Fibroblast of mammary gland (primary cell): ENCODE measurements around the gene ZBTB42.

Experiments
- DNase-seq: peaks from one replicate; pipeline ENCODE4 v3.0.0-alpha.2; 2010; ENCODE audit warnings: low read depth
- H3K4me3 ChIP-seq: 2 replicates; pipeline ENCODE4 v1.5.1; 2011; ENCODE audit warnings: low read depth, mild to moderate bottlenecking, low read length, moderate library complexity; ENCODE audit not compliant: control insufficient read depth
- TF ChIP-seq, protein P1 (sequence below): conservative IDR thresholded peaks from 2 replicates; pipeline ENCODE4 v1.5.1; 2011; ENCODE audit warnings: low read depth, low read length, inconsistent platforms; ENCODE audit not compliant: control insufficient read depth, insufficient read depth

The ZBTB42 gene

DNA sequence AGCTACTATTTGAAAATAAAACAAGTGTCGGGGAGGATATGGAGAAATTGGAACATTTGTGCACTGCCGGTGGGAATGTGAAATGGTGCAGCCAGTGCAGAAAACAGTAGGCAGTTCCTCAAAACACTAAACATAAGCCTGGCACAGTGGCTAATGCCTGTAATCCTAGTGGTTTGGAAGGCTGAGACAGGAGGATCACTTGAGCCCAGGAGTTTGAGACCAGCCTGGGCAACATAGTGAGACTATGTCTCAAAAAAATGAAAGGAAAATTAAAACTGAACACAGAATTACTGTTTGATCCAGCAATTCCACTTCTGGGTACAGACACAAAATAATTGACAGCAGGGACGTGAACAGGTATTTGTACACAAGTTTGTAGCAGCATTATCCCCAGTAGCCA is 35.4 kb upstream of the ZBTB42 start:
- H3K4me3 ChIP-seq: no peak overlapping the region
- TF ChIP-seq, protein P1, sequence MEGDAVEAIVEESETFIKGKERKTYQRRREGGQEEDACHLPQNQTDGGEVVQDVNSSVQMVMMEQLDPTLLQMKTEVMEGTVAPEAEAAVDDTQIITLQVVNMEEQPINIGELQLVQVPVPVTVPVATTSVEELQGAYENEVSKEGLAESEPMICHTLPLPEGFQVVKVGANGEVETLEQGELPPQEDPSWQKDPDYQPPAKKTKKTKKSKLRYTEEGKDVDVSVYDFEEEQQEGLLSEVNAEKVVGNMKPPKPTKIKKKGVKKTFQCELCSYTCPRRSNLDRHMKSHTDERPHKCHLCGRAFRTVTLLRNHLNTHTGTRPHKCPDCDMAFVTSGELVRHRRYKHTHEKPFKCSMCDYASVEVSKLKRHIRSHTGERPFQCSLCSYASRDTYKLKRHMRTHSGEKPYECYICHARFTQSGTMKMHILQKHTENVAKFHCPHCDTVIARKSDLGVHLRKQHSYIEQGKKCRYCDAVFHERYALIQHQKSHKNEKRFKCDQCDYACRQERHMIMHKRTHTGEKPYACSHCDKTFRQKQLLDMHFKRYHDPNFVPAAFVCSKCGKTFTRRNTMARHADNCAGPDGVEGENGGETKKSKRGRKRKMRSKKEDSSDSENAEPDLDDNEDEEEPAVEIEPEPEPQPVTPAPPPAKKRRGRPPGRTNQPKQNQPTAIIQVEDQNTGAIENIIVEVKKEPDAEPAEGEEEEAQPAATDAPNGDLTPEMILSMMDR: no peak
- DNase-seq: no peak

DNA sequence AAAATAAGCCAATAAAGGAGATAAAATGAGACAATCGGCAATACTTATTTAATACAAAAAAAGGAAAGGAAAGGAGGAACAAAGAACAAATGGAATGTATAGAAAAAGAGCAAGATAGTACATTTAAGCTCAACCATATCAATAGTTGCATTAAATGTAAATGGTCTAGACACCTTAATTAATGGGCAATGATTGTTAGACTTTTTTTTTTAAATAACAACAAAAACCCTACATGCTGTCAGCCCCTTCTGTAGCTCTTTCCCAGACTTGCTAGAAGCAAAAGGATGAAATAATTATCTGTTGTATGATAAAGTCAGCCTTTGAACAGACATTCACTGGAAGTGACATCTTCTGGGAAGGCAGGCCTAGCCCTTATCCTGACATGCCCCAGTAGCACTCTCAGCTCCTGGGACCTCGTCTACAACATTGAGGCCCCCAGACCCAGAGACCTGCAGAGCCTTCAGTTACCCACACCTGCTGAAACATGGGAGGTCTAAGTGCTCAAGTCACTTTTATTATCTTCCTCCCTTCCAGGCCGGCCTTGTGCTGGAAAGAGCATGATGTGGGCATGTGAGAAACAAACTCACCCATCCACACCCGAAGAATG is 34.5 kb upstream of the ZBTB42 start:
- no peak overlapping the region for H3K4me3 ChIP-seq
- DNase-seq: no peak
- TF ChIP-seq, protein P1: no peak

DNA sequence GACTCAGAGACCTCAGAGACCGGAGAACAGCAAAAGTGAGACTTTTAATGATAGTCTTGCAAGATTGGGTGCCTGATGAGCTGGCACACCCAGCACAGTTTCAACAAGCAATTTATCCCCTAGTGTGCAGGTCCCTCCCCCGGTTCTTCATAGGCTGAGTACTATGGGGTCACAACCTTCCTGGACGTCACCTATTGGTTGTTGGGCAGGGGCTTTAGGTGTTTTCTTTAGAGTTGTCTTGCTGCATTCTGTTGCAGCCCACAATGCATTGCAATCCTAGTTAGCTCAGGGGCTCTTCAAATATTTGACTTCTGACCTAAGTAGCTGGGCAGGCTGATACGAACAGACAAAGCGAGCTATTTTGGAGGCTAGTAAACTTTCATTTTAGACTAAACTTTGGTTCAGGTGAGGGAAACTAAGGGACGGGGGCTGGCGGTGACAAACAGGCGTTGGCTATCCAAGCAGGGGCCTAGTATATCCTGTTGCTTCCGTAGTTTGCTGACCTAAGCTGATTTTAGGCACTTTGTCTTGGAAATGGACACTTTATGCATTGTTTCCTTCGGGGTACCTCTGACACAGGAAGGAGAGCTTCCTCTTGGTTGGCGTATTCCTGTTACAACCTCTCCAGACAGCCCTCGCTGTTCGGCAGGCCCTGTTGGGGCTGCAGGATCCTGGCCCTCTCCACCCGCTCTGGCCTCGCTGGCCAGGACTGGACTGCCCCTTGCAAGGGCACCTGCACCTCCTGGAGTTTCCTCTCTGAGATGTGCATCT is 33.9 kb upstream of the ZBTB42 start:
- TF ChIP-seq, protein P1: no peak
- no peak for DNase-seq
- no peak overlapping the region for H3K4me3 ChIP-seq

DNA sequence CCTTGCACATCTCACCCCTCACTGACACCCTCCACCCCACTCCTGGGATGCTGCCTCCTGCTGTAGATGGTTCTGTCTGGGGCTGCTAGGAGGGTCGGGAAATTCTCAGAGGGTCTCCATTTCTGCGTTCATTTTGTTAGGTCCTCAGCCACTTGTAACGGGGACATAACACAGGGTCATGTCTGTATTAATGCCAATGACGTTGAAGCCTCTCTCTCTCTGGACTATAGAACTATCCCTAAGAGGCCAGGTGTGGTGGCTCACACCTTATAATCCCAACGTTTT is 33.3 kb upstream of the ZBTB42 start:
- DNase-seq: no peak
- no peak overlapping the region for H3K4me3 ChIP-seq
- TF ChIP-seq, protein P1: no peak

DNA sequence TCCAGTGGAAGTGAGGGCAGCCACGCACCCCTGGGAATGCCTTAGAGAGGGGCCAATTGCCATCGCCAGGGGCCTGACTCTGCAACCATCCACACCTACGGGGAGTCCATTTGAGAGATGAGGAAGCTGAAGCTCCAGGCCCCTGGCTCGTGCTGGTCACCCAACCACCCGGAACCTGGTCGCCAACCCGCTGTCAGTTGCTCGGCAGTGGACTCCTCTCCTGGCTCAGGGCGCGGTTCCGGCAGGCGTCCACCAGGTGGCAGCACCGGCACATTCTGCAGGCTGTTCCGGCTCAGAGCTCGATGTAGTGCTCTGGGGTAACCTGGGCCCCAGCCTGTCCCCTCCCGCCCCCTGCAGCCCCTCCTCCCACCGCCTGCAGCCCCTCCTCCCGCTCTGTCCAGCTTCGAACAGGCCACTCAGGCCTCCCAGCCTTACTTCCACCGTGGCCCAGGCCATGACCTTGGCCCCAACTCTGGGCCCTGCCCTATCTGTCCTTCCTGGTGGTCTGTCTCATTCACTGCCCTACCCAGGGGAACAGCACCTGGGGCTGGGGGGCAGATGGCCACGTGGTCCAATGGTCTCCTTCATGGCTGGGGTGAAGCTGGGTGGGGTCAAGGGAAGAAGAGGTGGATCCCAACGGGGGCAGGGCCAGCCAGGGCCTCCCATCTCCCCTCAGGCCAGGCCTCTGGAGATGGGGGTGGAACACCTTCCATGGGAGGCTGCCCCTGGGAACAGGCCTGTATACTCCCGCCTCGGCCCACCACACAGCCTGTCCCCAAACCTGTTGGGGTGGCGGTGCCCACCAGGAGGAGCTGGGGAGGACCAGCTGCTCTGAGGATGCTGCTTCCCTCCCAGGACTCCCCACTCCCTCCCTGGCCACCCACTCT is 32.2 kb upstream of the ZBTB42 start:
- TF ChIP-seq, protein P1: peak; percentile 74
- H3K4me3 ChIP-seq: no peak overlapping the region
- peak; percentile 71 for DNase-seq

DNA sequence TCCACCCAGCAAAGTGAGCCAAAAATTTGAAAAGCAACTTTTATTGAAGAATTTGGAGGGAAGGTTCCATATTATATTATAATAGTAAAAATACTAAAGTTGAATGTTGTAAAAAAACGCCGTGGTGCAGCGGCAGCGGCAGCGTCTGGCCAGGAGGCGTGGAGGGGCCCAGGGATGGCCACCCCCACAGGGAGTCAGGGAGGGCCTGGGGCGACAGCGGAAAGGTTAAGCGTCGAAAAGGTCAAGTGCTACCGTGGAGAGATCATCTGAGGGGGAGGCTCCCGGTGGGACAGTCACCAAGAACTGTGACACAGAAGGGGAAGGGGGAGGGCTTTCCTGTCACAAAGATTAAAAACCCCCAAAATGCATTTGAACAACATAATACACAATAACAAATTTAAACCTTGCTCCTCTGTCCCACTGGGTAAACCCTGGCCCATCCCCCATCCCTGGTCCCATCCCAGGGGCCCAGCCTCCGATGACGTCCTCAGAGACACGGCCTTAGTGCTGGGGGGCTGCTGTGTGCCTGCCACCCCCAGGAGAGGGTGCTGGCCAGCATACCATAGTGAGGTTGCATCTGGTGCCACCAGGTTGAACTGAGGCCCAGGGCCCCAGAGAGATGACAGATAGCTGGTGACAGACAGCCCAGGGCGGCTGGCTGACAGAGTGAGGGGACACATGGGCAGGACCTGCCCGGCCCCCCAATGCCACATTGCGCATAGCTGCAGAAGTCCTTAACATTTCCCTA is 31.4 kb upstream of the ZBTB42 start:
- no peak overlapping the region for H3K4me3 ChIP-seq
- TF ChIP-seq, protein P1: no peak
- no peak for DNase-seq
